Mucosa of descending colon (tissue), 3 donors: ENCODE data around the gene ROBO1. TPM values are rescaled to one million over a fixed set of nuclear protein-coding genes. Genes with fewer than 3 reads are reported as not detected.
"Not testable (repeated sequence)": the region's sequence is repeated elsewhere in the genome, so short reads cannot be mapped to it uniquely, and the experiment has no call there.

Experiments
- ATAC-seq: fragments of 200-7000 bp; cut with Tn5 transposase; one replicate; pipeline ENCODE4 v1.9.1; 2020; ENCODE audit warnings: mild to moderate bottlenecking, moderate library complexity
- DNase-seq, 3 donors: peaks; one replicate each; pipeline ENCODE4 v3.0.0-alpha.2; 2020
- H3K36me3 ChIP-seq: fragments of 200-600 bp; one replicate; pipeline ENCODE4 v1.8.0; 2021; ENCODE audit warnings: low read depth, mild to moderate bottlenecking
- H3K4me1 ChIP-seq: fragments of 200-600 bp; one replicate; pipeline ENCODE4 v1.8.0; 2021; ENCODE audit warnings: low read depth, mild to moderate bottlenecking
- H3K4me3 ChIP-seq: fragments of 200-600 bp; one replicate; pipeline ENCODE4 v1.8.0; 2021; ENCODE audit warnings: mild to moderate bottlenecking
- H3K9me3 ChIP-seq: fragments of 200-600 bp; one replicate; pipeline ENCODE4 v1.8.0; 2021; ENCODE audit warnings: mild to moderate bottlenecking
- intact Hi-C, 2 donors: fragments of 100-400 bp; cut with DNase I in 1 of 2; cut with micrococcal nuclease in 1 of 2; formaldehyde crosslinking; loops; one replicate each; pipeline versions ENCODE4 v1.11.0 to v1.11.1; 2022; cut with DNase I, micrococcal nuclease
- total RNA-seq, 3 donors: library from RNA; stranded (reverse); fragmentation: NEBNext Ultra II Directional in 2 of 3; extraction: Animal tissue kit (Norgen Biotek cat#: 25700) in 2 of 3; gene quantifications; one replicate each; pipeline versions ENCODE4 v1.2.1 to v1.2.4, GENCODE V29; 2021 to 2023
- TF ChIP-seq, protein P1 (sequence below): fragments of 200-600 bp; IDR thresholded peaks from one replicate; pipeline ENCODE4 v1.8.0; 2022; ENCODE audit warnings: antibody characterized with exemption, mild to moderate bottlenecking
- donor health status: DM: no; HTN: no; CAD: no; lungs with moderate emphysema.
- donor health status: DM: no; HTN: no; CAD: no.
- donor health status: DM: no; HTN: yes; CAD: no.

The ROBO1 gene
- total RNA-seq, 3 donors from 2014 or later = 4.3 to 22.7 (median 10.1) TPM

- no peak for DNase-seq
- intact Hi-C loops = no loop called here
- no peak overlapping the region for H3K4me3 ChIP-seq
- TF ChIP-seq, protein P1, sequence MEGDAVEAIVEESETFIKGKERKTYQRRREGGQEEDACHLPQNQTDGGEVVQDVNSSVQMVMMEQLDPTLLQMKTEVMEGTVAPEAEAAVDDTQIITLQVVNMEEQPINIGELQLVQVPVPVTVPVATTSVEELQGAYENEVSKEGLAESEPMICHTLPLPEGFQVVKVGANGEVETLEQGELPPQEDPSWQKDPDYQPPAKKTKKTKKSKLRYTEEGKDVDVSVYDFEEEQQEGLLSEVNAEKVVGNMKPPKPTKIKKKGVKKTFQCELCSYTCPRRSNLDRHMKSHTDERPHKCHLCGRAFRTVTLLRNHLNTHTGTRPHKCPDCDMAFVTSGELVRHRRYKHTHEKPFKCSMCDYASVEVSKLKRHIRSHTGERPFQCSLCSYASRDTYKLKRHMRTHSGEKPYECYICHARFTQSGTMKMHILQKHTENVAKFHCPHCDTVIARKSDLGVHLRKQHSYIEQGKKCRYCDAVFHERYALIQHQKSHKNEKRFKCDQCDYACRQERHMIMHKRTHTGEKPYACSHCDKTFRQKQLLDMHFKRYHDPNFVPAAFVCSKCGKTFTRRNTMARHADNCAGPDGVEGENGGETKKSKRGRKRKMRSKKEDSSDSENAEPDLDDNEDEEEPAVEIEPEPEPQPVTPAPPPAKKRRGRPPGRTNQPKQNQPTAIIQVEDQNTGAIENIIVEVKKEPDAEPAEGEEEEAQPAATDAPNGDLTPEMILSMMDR = no peak
- H3K4me1 ChIP-seq = peaks cover 5% of the 10 kb centered on the region
- no peak for ATAC-seq
- H3K9me3 ChIP-seq = peaks cover 3% of the 10 kb centered on the region
- no peaks in the 10 kb centered on the region for H3K36me3 ChIP-seq
Measured at GRCh38 chr3:79337798-79338197, 430.0 kb downstream of the ROBO1 start.

- DNase-seq = no peak
- no peaks in the 10 kb centered on the region for H3K4me1 ChIP-seq
- H3K9me3 ChIP-seq = no peaks in the 10 kb centered on the region
- ATAC-seq = peak; percentile 75
- no peak overlapping the region for H3K4me3 ChIP-seq
- no peaks in the 10 kb centered on the region for H3K36me3 ChIP-seq
- TF ChIP-seq, protein P1 = no peak
- intact Hi-C loops = no loop called here
Measured at GRCh38 chr3:79329154-79329553, 438.6 kb downstream of the ROBO1 start.

DNA sequence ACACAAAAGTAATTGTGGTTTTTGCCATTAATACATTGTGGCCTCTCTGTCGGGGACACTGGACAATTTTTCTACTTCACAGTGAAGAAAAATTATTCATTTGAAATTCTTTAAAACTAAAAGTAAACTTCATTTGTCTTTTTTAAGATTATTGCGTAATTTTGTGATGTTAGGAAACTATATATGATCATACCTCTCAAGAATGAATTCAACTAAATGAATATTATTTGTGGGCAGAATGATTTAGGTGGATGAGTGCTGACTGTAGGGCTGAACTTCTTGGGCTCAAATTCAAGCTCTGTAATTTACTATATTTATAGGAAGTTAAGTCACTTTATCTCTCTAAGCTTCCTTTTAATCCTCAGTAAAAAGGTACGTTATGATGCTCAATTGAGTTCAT lies 441.2 kb downstream of the ROBO1 start:
- no peak for ATAC-seq
- H3K4me3 ChIP-seq = no peak overlapping the region
- intact Hi-C loops = no loop called here
- no peaks in the 10 kb centered on the region for H3K36me3 ChIP-seq
- no peaks in the 10 kb centered on the region for H3K9me3 ChIP-seq
- TF ChIP-seq, protein P1 = no peak
- no peak for DNase-seq
- H3K4me1 ChIP-seq = no peaks in the 10 kb centered on the region

DNA sequence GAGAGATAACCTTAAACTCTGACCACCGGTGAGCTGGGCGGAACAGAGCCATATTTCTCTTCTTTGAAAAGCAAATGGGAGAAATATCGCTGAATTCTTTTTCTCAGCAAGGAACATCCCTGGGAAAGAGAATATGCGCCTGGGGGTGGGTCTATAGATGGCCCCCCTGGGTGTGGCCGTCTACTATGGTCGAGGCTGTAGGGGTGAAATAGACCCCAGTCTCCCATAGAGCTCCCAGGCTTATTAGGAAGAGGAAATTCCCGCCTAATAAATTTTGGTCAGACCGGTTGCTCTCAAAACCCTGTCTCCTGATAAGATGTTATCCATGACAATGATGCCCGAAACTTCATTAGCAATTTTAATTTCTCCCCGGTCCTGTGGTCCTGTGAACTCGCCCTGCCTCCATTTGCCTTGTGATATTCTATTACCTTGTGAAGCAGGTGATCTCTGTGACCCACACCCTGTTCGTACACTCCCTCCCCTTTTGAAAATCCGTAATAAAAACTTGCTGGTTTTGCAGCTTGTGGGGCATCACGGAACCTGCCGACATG lies 441.9 kb downstream of the ROBO1 start:
- ATAC-seq, H3K36me3 ChIP-seq, DNase-seq, H3K4me1 ChIP-seq, intact Hi-C loops, H3K9me3 ChIP-seq, H3K4me3 ChIP-seq: not testable (repeated sequence)

- Histone ChIP-seq H3K36me3 (no peaks in the 10 kb centered on the region), H3K4me3 (no peak overlapping the region), H3K4me1 (no peaks in the 10 kb centered on the region), H3K9me3 (no peaks in the 10 kb centered on the region)
- intact Hi-C loops = no loop called here
- TF ChIP-seq, protein P1 = no peak
- no peak for ATAC-seq
- DNase-seq = no peak
Measured at GRCh38 chr3:79317551-79318518, 450.0 kb downstream of the ROBO1 start.

DNA sequence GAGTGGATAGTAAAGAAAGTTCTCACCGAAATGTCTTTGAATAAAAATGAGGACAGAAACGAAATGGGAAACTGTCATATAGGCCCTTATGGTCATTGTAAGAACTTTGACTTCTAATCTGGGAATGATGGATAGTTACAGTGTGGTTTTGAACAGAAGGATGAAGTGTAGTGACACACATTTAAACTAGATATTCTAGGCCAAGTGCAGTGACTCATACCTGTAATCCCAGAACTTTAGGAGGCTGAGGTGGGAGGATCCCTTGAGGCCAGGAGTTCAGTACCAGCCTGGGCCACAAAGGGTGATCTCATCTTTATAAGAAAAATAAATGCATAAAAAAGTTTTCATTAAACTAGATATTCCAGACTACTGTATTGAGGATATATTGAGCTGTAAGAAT lies 452.8 kb downstream of the ROBO1 start:
- Histone ChIP-seq H3K4me3 (no peak overlapping the region), H3K36me3 (no peaks in the 10 kb centered on the region), H3K4me1 (no peaks in the 10 kb centered on the region), H3K9me3 (no peaks in the 10 kb centered on the region)
- TF ChIP-seq, protein P1 = no peak
- no peak for ATAC-seq
- DNase-seq = no peak
- intact Hi-C loops = no loop called here
